ENCODE data around the gene CDH4. TPM values are rescaled to one million over a fixed set of nuclear protein-coding genes. Genes with fewer than 3 reads are reported as not detected.

Gene CDH4
- total and polyA plus RNA-seq, 2 of the 8 experiments (the other 6 are each of a cell fraction or from before 2014, with no cell fraction given), result 4.3 to 7.9 TPM

GRCh38 chr20:61847986-61848385, 595.9 kb downstream of the CDH4 start:
- Histone ChIP-seq H3K36me3 (ENCODE audit: control insufficient read depth in 2 of 4, insufficient read depth in 4 of 4, low read length in 3 of 4) (no peaks in the 10 kb centered on the region; a peak in 1 of 8 replicates), H3K14ac (ENCODE audit: insufficient read length) (no peak overlapping the region), H2AK5ac (ENCODE audit: low read depth, low read length) (no peak overlapping the region), H3K4me2 (ENCODE audit: insufficient read depth in 1 of 2, low read depth in 2 of 2, low read length in 2 of 2) (no peak overlapping the region), H3K79me1 (ENCODE audit: low read depth, low read length) (no peaks in the 10 kb centered on the region), H3K27ac (ENCODE audit: low read depth, low read length) (no peak overlapping the region), H3K23me2 (ENCODE audit: low read depth, low read length) (no peaks in the 10 kb centered on the region), H4K8ac (ENCODE audit: extremely low read depth, insufficient read depth, low read length) (no peak overlapping the region), H3K4me1 (replicated peaks in 1 of 4; ENCODE audit: control insufficient read depth in 3 of 4, insufficient read depth in 4 of 4, low read length in 3 of 4) (no peaks in the 10 kb centered on the region), H2BK120ac (replicated peaks; ENCODE audit: low read depth, low read length) (no peak overlapping the region), H3K9ac (replicated peaks in 1 of 4; ENCODE audit: extremely low read depth in 1 of 4, low read depth in 3 of 4, low read length in 3 of 4) (no peak overlapping the region), H3K4me3 (ENCODE audit: extremely low read depth in 1 of 4, insufficient read depth in 2 of 4, low read depth in 3 of 4, low read length in 4 of 4) (no peak overlapping the region), H3K4ac (replicated peaks; ENCODE audit: insufficient read length, low read depth, low read length) (no peak overlapping the region), H2BK15ac (ENCODE audit: low read length) (no peak overlapping the region), H2BK12ac (ENCODE audit: low read depth, low read length) (no peak overlapping the region), H3K18ac (ENCODE audit: extremely low read depth, low read length) (no peak overlapping the region), H3K79me2 (ENCODE audit: control insufficient read depth in 1 of 2, insufficient read depth in 2 of 2, low read length in 2 of 2) (no peaks in the 10 kb centered on the region), H4K91ac (replicated peaks; ENCODE audit: insufficient read length, low read length) (no peak overlapping the region), H3K56ac (replicated peaks; ENCODE audit: insufficient read length, low read depth, low read length) (no peak overlapping the region), H3K27me3 (replicated peaks in 1 of 4; ENCODE audit: control insufficient read depth in 3 of 4, extremely low read depth in 1 of 4, insufficient read depth in 3 of 4, low read length in 3 of 4) (no peaks in the 10 kb centered on the region; a peak in 1 of 7 replicates), H4K20me1 (replicated peaks in 1 of 2; ENCODE audit: control insufficient read depth in 1 of 2, insufficient read depth in 2 of 2, low read length in 2 of 2) (no peaks in the 10 kb centered on the region), H3K9me3 (ENCODE audit: insufficient read depth in 2 of 2, low read depth in 1 of 2, low read length in 1 of 2) (peaks cover 4 to 6% of the 10 kb centered on the region in 2 experiments; a peak in 1 of 4 replicates), H2BK20ac (ENCODE audit: low read length) (no peak overlapping the region), H3K23ac (ENCODE audit: insufficient read length) (no peak overlapping the region), H4K5ac (ENCODE audit: insufficient read length, low read depth, low read length) (no peak overlapping the region), H2BK5ac (ENCODE audit: low read depth, low read length) (no peak overlapping the region), H2AFZ (ENCODE audit: low read length) (no peak overlapping the region)
- 88% methylated on average over 7 of the region's 7 CpGs; no CpG with 5 or more reads in 1 of the 2 experiments for WGBS, 2 experiments (ENCODE audit: extremely low coverage in 1 of 2, insufficient coverage in 1 of 2, insufficient read length in 1 of 2, insufficient replicate concordance in 2 of 2, low coverage in 1 of 2, low lambda C conversion rate in 2 of 2, missing lambda C conversion rate in 1 of 2)
- POLR2A ChIA-PET (ENCODE audit: partially characterized antibody), result no interaction called here
- DNase-seq (ENCODE audit: low read depth in 1 of 2, low spot score in 2 of 2) (no peak), FAIRE-seq (no peak)
- TF ChIP-seq SIX5 (IDR thresholded peaks at IDR 0.05; ENCODE audit: low read depth, low read length), result no peak
- TF ChIP-seq POLR2A (IDR thresholded peaks at IDR 0.05; ENCODE audit: control extremely low read depth in 1 of 2, low read depth in 2 of 2, low read length in 2 of 2), result no peak
- no peak for TF ChIP-seq RFX5 (IDR thresholded peaks at IDR 0.05; ENCODE audit: borderline replicate concordance, low read depth, low read length)
- TF ChIP-seq TCF12 (IDR thresholded peaks at IDR 0.05; ENCODE audit: low read depth, low read length), result no peak
- TF ChIP-seq NRF1 (IDR thresholded peaks at IDR 0.05; ENCODE audit: low read depth, low read length), result no peak
- TF ChIP-seq SP1 (IDR thresholded peaks at IDR 0.05; ENCODE audit: low read depth, low read length), result no peak
- no peak for TF ChIP-seq SRF (IDR thresholded peaks at IDR 0.05; ENCODE audit: low read depth, low read length)
- no peak for TF ChIP-seq EGR1 (IDR thresholded peaks at IDR 0.05; ENCODE audit: borderline replicate concordance, low read depth, low read length)
- CTCF ChIA-PET (ENCODE audit: partially characterized antibody), result interaction anchor here (1.5 kb wide), 1 partner anchor 143 kb away, joined by 3 read pairs; no protein-coding TSS in a partner anchor

Measured in H1 (cell line).